ENCODE measurements around the gene DYRK4.

DNA sequence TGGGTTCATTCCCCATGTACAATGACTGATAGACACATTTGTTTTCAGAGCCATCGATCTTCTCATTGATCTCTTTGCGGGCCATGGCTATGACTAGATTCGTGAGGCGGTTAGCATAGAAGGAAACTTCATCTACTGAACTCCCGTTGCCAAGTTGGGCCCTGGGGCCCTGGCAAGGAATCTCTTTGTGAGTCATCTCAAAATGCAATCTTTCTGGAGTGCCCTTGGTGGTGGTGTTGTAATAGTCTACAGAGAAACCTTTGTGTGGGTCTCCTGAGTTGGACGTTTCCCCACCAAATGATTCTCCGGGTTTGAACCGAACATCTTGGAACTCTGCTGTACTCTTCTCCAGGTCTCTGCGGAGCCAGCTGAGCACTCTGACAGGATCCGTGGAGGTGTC is 66.4 kb downstream of the DYRK4 start:
- TF ChIP-seq GTF2F1 (IDR thresholded peaks at IDR 0.05; ENCODE audit: borderline replicate concordance, low read depth, low read length): no peak
- TF ChIP-seq CBX5 (IDR thresholded peaks at IDR 0.05; ENCODE audit: low read depth, low read length): no peak
- no peak for TF ChIP-seq CREB1 (IDR thresholded peaks at IDR 0.05)
- TF ChIP-seq EZH2 (IDR thresholded peaks at IDR 0.05; ENCODE audit: low read depth, low read length, severe bottlenecking): no peak
- TF ChIP-seq, protein P1, sequence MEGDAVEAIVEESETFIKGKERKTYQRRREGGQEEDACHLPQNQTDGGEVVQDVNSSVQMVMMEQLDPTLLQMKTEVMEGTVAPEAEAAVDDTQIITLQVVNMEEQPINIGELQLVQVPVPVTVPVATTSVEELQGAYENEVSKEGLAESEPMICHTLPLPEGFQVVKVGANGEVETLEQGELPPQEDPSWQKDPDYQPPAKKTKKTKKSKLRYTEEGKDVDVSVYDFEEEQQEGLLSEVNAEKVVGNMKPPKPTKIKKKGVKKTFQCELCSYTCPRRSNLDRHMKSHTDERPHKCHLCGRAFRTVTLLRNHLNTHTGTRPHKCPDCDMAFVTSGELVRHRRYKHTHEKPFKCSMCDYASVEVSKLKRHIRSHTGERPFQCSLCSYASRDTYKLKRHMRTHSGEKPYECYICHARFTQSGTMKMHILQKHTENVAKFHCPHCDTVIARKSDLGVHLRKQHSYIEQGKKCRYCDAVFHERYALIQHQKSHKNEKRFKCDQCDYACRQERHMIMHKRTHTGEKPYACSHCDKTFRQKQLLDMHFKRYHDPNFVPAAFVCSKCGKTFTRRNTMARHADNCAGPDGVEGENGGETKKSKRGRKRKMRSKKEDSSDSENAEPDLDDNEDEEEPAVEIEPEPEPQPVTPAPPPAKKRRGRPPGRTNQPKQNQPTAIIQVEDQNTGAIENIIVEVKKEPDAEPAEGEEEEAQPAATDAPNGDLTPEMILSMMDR (IDR thresholded peaks at IDR 0.05; ENCODE audit: control extremely low read depth in 1 of 3, insufficient read depth in 1 of 3, low read depth in 1 of 3, low read length in 3 of 3): no peak
- TF ChIP-seq TCF12 (IDR thresholded peaks at IDR 0.05; ENCODE audit: low read depth, low read length): no peak
- TF ChIP-seq HDAC2 (IDR thresholded peaks at IDR 0.05; ENCODE audit: borderline replicate concordance in 1 of 2, low read depth in 2 of 2, low read length in 2 of 2): no peak
- no peak for TF ChIP-seq FOSL1 (IDR thresholded peaks at IDR 0.05; ENCODE audit: insufficient read depth, low read depth, low read length)
- TF ChIP-seq SP1 (IDR thresholded peaks at IDR 0.05; ENCODE audit: low read depth, low read length): no peak
- TF ChIP-seq, protein P2, sequence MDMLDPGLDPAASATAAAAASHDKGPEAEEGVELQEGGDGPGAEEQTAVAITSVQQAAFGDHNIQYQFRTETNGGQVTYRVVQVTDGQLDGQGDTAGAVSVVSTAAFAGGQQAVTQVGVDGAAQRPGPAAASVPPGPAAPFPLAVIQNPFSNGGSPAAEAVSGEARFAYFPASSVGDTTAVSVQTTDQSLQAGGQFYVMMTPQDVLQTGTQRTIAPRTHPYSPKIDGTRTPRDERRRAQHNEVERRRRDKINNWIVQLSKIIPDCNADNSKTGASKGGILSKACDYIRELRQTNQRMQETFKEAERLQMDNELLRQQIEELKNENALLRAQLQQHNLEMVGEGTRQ (IDR thresholded peaks at IDR 0.05; ENCODE audit: low read length): no peak

All from H1 (cell line).